HL-60/S4 (cell line): Measurements from ENCODE around the gene PROC.

ENCODE experiments used
- in situ Hi-C: fragments of 300-500 bp; cut with MboI; formaldehyde crosslinking; loops from 2 replicates; pipeline ENCODE4 v1.14.3; 2022; ENCODE audit warnings: low sequenced_read_pairs

Gene PROC

DNA sequence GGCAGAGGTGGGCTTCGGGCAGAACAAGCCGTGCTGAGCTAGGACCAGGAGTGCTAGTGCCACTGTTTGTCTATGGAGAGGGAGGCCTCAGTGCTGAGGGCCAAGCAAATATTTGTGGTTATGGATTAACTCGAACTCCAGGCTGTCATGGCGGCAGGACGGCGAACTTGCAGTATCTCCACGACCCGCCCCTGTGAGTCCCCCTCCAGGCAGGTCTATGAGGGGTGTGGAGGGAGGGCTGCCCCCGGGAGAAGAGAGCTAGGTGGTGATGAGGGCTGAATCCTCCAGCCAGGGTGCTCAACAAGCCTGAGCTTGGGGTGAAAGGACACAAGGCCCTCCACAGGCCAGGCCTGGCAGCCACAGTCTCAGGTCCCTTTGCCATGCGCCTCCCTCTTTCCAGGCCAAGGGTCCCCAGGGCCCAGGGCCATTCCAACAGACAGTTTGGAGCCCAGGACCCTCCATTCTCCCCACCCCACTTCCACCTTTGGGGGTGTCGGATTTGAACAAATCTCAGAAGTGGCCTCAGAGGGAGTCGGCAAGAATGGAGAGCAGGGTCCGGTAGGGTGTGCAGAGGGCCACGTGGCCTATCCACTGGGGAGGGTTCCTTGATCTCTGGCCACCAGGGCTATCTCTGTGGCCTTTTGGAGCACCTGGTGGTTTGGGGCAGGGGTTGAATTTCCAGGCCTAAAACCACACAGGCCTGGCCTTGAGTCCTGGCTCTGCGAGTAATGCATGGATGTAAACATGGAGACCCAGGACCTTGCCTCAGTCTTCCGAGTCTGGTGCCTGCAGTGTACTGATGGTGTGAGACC, at the start of gene PROC:
Gene PROC, plus strand, starts transcription at position 128 of the 812 bp plus-strand sequence. CDS start 1,516 bp downstream, outside the sequence.
- in situ Hi-C loops: no loop called here

DNA sequence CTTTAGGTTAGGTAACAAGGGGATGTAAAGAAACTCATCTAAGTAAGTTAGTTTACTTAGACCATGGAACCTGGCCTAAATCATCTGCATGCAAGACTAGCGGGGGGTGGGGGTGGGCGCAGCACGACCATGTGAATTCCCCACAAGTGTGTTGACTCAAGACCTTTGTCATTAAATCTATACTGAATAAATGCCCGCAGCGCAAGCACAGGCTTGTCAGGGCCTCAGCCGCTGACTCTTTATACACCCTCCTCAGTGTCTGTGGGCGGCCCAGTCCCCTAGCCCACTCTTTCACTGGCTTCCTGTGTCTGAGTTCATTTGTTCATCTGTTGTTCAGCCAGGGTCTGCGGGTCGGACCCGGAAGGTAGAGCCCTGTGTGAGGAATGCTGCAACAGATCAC, 48.2 kb upstream of the PROC start:
- in situ Hi-C loops: no loop called here

DNA sequence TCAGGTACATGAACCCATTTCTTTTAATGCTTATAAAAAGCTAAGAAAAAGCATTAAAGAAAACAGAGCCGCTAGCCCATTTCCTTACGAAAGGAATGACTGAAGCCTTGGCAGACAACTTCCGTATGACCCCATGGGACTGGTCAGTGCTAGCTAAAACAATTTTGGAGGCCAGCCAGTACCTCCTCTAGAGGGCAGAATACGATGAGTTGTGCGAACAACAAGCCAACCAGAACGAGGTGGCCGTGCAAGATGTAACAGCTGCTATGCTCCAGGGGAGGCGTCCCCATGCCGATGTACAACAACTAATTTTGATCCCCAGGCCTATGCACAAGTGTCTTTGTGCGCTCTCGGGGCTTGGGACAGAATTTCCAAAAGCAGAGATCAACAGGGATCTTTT, 47.2 kb upstream of the PROC start:
- in situ Hi-C loops: no loop called here

DNA sequence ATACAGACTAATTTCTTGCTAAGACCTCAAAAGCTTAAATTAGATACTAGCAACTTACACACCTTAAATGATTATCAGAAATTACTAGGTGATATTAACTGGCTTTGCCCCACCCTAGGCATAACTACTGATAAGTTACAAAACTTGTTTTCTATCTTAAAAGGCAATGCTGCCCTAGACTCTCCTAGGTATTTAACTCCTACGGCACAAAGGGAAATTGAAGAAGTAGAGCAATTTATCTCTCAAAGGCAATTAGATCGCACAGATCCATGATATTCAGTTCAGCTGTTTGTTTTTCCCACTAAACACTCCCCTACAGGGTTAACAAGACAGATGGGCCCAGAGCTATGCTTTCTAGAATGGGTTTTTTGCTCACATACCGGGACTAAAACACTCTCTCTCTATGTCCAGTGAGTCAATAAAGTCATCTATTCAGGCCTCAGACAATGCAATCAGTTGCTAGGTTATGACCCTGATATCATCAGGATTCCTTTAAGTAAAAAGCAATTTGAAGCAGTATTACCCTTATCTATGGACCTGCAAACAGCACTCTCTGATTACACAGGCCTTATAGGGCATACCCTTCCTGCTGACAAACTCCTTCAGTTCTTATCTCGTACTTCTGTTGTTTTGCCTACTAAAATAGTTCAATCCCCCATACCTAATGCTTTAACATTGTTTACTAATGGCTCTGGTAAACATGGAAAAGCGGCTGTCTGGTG, 44.7 kb upstream of the PROC start:
- in situ Hi-C loops: no loop called here

DNA sequence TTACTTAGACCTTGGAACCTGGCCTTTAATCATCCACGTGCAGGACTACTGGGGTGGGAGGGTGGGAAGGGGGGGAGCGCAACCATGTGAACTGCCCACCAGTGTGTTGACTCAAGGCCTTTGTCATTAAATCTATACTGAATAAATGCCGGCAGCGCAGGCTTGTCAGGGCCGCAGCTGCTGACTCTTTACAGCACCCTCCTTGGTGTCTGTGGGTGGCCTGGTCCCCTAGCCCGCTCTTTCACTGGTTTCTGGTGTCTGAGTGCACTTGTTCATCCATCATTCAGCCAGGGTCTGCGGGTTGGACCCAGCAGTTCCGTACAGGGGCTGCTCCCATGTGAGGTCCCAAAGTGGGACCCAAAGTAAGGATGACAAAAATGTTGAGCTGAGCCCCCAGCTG, 42.0 kb upstream of the PROC start:
- in situ Hi-C loops: no loop called here

DNA sequence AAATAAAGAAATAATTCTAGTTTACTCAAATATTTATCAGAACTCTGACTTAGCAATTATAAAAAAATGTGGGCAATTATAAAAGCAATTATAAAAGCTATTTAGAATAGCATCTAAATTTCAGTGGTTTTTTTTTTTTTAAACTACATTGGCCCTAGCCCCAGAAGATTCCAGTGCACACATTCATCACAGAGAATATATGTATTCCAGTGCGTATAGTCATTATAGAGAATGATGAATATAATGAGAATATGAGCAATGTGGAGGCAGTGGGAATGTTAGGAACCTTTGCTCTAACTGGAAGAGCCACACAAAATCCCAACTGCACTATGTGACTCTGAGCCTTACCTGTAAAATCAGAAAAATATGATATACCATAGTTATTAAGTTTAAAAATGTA, 41.0 kb upstream of the PROC start:
- in situ Hi-C loops: no loop called here

DNA sequence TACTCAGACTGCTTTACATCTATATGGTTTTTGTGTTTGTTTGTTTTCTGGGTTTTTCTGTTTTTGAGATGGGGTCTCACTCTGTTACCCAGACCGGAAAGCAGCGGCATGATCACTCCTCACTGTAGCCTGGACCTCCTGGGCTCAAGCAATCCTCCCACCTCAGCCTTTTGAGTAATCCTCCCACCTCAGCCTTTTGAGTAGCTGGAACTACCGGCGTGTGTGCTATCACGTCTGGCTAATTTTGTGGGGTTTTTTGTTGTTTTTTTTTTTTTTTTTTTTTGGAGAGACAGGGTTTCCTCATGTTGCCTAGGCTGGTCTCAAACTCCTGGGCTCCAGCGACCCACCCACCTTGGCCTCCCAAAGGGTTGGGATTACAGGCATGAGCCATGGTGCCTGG, 39.5 kb upstream of the PROC start:
- in situ Hi-C loops: no loop called here

DNA sequence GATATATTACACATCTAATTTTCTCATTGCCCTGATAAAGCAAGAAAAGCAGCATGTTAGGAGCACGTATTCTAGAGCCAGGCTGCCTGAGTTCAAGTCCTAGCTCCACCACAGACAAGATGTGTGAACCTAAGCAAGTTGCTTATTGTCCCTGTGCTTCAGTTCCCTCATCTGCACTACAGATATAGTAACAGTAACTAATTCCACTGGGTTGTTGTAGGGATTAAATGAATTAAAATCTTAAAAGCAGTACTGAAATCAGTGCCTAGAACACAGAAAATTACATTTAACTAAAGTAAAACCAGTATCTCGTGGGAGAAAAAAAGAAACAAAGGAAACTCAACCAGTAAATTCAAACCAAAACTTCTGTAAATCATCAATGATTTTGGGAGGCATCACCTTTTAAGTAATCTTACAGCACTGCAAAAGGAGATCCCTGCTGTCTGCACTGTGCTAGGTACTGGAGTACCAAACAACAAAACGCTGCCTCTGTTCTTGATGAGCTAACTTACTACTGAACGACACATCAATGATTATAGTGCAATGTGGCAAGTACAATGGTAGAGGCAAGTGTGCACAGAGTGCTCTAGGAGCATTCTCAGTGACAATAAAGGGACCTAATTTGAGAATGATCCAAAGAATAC, 38.4 kb upstream of the PROC start:
- in situ Hi-C loops: no loop called here

DNA sequence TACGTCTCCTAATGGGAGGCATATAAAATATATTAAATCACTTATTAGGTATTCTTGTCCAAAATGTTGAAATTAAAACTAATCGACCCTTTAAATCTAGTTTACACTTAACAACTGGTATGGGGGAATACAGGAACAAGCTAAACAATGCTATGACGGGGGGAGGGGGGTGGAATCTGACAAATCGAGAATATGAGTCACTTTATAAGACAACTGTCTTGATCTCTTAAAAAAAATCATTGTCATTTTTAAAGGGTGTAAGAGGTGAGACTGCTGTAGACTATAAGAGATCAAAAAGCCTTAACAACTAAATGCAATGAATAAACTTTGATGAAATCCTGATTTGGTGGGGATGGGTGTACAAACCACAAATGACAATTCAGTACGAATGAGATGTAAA, 36.5 kb upstream of the PROC start:
- in situ Hi-C loops: no loop called here

DNA sequence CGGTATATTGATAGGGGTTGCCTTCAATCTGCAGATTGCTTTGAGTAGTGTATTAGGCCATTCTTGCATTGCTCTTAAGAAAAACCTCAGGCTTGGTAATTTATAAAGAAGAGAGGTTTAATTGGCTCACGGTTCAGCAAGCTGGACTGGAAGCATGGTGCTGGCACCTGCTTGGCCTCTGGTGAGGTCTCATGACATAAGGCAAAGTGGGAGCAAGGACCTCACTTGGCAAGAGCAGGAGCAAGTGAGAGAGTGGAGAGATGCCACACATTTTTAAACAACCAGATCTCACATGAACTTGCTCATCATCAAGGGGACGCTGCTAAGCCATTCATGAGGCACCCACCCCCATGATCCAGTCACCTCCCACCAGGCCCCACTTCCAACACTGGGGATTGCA, 35.4 kb upstream of the PROC start:
- in situ Hi-C loops: no loop called here

DNA sequence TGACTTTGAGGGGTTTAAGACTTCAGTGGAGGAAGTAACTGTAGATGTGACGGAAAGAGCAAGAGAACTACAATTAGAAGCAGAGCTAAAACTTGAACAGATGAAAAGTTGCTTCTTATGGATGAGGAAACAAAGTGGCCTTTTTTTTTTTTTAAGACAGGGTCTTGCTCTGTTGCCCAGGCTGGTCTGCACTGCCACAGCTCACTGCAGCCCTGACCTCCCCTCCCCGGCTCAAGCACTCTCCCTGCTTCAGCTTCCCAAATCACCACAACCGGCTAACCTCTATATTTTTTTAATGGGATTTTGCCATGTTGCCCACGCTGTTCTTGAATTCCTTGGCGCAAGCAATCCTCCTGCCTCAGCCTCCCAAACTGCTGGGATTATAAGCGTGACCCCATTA, 33.7 kb upstream of the PROC start:
- in situ Hi-C loops: no loop called here

DNA sequence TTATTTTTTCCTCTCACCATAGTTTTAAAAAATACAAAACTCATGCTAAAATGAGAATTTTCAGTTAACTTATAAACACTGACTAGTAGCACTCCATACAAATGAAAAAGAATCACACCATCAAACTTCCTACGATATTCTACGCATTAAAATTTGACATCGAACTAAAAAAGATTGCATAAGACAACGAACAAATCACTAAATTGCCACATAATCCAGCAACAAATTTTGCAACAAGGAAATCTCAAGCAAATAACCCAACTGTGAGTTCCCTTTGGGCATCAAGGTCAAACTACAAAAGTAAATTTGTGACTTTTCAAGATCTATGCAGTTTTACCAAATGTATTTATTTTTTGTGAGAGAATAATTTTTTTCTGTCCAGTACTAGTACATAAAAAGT, 32.0 kb upstream of the PROC start:
- in situ Hi-C loops: no loop called here

DNA sequence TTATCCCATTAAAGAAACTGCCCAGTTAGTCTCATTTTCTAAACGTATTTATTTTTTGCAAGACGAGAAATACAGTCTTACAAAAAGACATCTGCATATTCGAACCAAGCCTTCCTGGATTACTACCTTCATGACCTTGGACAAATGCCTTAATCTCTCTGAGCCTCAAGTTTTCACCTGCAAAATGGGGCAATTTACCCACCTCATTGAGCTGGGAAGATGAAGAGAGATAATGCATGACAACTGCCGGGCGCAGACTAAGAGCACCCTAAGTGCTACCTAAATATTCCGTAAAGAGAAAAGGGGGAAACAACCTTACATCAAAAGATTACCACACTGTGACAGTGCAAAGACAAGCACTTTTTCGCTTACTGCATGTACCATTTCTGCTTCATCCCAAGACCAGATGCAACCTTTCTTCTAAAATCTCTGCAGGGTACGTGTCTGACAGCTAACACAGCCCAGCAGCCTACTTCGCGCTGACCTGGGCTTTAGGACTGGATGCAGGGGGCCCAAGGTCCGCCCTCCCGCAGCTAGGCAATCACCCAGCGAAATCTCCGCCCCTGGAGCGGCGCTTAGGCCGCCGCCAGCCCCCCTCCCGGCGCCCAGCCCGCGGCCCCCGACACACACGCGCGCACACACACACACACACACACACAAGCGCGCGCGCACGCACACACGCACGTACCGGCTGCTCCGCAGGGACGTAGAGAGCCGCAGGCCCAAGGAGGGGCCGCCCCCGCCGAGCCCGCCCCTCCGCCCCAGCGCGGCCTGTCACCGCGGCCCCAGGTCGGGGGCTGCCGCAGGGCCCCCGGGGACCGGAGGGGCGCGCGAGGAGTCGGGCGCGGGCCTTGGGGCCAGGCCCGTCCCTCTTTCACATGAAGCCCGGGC, 31.2 kb upstream of the PROC start:
- in situ Hi-C loops: no loop called here

DNA sequence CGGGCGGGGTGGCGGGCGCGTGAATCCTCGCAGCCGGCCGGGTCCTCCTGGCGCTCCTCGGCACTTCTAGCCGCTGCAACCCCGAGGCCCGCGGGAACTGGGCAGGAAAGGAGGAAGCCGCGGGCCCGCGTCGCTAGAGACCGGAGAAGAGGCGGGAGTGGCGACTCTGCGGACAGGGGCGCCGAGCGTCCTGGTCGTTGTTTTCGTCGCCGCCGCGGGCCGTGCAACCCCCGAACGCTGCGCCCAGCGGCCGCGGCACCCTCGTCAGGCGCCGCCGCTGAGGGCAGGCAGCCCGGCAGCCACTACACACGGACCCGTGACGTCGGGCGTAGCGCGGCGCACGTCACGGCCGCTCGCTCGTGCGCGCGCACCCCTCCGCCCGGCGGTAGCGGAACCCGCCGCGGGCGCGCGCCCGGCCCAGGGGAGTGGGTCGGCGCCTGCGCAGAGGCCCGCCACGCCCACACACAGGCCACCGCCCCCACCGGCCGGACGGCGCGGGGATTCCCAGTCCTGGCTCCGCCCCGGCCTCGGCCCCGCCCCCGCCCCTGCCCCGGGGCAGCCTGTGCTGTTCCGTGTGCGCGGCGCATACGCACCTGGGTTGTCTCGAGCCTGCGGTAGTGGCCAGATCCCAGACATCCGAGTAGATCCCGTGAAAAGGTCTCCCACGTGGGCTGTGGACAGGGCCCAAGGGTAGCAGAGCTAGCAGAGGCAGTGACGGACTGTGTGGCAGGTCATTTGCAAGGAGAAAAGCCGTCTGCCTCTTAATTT, 30.4 kb upstream of the PROC start, which contains the start of gene MAP3K2:
Gene MAP3K2, minus strand, starts transcription at position 321 of the 768 bp plus-strand sequence. CDS start 44,846 bp downstream, outside the sequence.
- in situ Hi-C loops: no loop called here

DNA sequence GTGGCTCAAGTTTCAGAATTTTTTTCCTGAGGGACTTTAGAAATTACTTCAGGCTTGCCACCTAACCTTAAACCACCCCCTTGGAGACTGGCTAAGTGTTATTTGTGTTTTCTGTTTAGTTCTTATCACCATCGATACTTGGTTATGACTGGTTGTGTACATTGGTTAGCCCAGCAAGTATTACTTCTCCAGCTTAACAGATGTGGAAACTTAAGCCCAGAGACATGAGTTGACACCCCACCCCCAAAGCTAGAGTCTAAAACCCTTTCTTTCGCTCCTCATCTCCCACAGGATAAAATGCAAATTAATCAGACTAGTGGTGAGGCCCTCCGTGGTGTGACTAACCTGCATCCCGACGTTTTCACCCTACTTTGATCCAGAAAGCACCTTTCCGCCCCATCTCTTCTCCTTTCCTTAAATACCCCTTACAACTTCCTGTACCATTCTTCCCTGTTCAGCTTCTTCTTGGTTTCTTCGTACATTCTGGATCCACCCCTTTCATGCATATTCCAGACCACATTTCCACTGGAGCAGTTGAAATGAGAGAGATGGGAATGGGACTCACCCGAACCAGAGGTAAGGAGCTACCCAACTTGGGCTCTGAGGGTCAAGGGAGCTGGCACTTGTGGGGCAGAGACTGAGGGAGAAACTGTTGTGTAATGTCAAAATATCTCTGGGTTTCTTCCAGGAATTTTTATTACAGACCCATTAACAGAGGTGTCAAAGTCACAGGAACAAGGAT, 29.6 kb upstream of the PROC start:
- in situ Hi-C loops: no loop called here

DNA sequence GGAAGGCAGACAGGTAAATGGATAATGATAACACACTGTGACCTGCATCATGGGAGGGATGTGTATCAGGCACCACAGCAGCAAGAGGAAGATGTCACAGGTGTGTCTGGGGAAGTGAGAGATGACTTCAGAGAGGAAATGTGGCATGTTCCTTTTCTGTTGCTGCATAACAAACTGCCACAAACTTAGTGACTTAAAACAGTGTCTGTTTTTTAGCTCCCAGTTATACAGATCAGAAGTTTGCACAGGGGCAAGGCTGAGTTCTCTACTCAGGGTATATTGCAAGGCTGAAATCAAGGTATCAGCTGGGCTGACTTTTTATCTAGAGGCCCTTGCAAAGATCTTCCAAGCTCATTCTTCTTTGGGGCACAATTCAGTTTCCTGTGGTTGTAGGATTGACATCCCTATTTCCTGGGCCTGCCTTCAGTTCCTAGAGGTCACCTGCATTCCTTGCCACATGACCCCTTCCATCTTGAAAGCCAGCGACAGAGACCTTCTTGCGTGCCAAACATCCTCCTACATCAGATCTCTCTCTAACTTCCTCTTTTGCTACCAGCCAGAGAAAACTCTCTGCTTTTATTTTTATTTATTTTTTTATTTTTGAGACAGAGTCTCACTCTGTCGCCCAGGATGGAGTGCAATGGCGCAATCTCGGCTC, 28.3 kb upstream of the PROC start:
- in situ Hi-C loops: no loop called here

DNA sequence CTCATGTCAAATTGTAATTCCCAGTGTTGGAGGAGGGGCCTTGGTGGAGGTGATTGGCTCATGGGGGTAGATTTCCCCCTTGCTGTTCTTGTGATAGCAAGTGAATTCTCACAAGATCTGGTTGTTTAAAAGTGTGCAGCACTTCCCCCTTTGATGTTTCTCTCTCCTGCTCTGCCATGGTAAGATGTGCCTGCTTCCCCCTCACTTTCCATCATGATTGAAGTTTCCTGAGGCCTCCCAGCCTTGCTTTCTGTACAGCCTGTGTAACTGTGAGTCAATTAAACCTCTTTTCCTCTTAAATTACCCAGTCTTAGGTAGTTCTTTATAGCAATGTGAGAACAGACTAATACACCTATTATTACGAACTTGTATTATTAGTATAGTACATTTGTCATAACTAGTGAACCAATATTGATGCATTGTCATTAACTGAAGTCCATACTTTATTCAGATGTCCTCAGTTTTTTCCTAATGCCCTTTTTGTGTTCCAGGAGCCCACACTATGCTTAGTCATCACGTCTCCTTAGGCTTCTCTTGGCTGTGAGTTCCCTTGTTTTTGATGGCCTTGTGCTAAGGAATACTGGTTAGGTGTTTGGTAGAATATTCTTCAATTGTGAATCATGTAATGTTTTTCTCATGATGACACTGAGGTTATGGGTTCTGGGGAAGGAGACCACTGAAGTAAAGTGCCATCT, 25.9 kb upstream of the PROC start:
- in situ Hi-C loops: no loop called here
